K562 (cell line): Measurements from ENCODE around the gene SMG9.

ENCODE experiments used
- CTCF ChIP-seq, 3 experiments: IDR thresholded peaks in 2 of 3; conservative IDR thresholded peaks in 1 of 3; 2 replicates each; pipeline ENCODE4 v1.5.1; 2011 to 2012; ENCODE audit warnings: low read length in 3 of 3, mild to moderate bottlenecking in 3 of 3, control low read depth in 2 of 3, improper control_type of control experiment in 1 of 3, inconsistent platforms in 1 of 3, low read depth in 1 of 3, mixed read lengths in 1 of 3, moderate library complexity in 1 of 3; ENCODE audit not compliant: insufficient read depth in 2 of 3
- DPF2 ChIP-seq: fragments of 450-650 bp; IDR thresholded peaks from 2 replicates; pipeline ENCODE4 v1.6.1; 2016
- FOS ChIP-seq: IDR thresholded peaks from 3 replicates; pipeline ENCODE4 v1.6.1; 2011; ENCODE audit not compliant: insufficient read length; ENCODE audit errors: extremely low read depth
- FOXJ2 ChIP-seq: fragments of 200-800 bp; sonication (Bioruptor generic); IDR thresholded peaks from 2 replicates; pipeline ENCODE4 v1.6.1; 2016; ENCODE audit warnings: missing genetic modification characterization, missing compliant biosample characterization
- PTRF ChIP-seq: fragments of 450-650 bp; IDR thresholded peaks from 2 replicates; pipeline ENCODE4 v1.6.1; 2016; ENCODE audit warnings: mild to moderate bottlenecking, missing genetic modification characterization, missing compliant biosample characterization
- RBM39 ChIP-seq: fragments of 200-400 bp; formaldehyde crosslinking; optimal IDR thresholded peaks from 2 replicates; pipeline ENCODE3; 2018; ENCODE audit warnings: low read depth, low read length
- RNF2 ChIP-seq: sonication (generic); IDR thresholded peaks from 2 replicates; pipeline ENCODE4 v1.6.1; 2016
- SRF ChIP-seq, 2 experiments: fragments of 250-450, 450-650 bp in 1 of 2; sonication (Bioruptor Pico) in 1 of 2; sonication (generic) in 1 of 2; formaldehyde crosslinking; IDR thresholded peaks; 2 replicates each; pipeline versions ENCODE4 v1.5.0 to v1.5.1; 2020 to 2022; ENCODE audit warnings: mild to moderate bottlenecking in 1 of 2, missing genetic modification reagents in 1 of 2
- UBTF ChIP-seq, 2 experiments: IDR thresholded peaks; 2 replicates each; pipeline ENCODE4 v1.6.1; 2012; ENCODE audit warnings: improper control_type of control experiment in 2 of 2, low read depth in 2 of 2, low read length in 2 of 2, borderline replicate concordance in 1 of 2
- ZBTB7A ChIP-seq: IDR thresholded peaks from 2 replicates; pipeline ENCODE4 v1.6.1; 2011; ENCODE audit warnings: low read depth, mild to moderate bottlenecking, low read length, moderate library complexity, borderline replicate concordance; ENCODE audit not compliant: control insufficient read depth
- ZKSCAN8 ChIP-seq: fragments of 200-800 bp; sonication (Bioruptor generic); IDR thresholded peaks from 2 replicates; pipeline ENCODE4 v1.6.1; 2016; ENCODE audit warnings: missing genetic modification characterization, missing compliant biosample characterization

- no peak for TF ChIP-seq CTCF (IDR thresholded peaks at IDR 0.05 in 2 of 3, conservative IDR thresholded peaks at IDR 0.05 in 1 of 3; ENCODE audit: insufficient read depth in 2 of 3, low read depth in 1 of 3, low read length in 3 of 3)
- TF ChIP-seq FOXJ2 (tag), result no peak
- TF ChIP-seq RBM39, result no peak
- no peak for TF ChIP-seq DPF2
- TF ChIP-seq RNF2, result no peak
- no peak for TF ChIP-seq UBTF (IDR thresholded peaks at IDR 0.05; ENCODE audit: borderline replicate concordance in 1 of 2, low read depth in 2 of 2, low read length in 2 of 2)
- TF ChIP-seq SRF (CRISPR knock-in tag; IDR thresholded peaks at IDR 0.05), result no peak
- TF ChIP-seq FOS, result no peak
- no peak for TF ChIP-seq ZBTB7A
- no peak for TF ChIP-seq PTRF (tag)
- TF ChIP-seq ZKSCAN8 (CRISPR knock-in tag), result no peak
These were observed 20.6 kb upstream of the SMG9 start for GRCh38 chr19:43775299-43775890.
